Left ventricle myocardium inferior (tissue), 1 donor: ENCODE data around the gene ASB15. TPM values are rescaled to one million over a fixed set of nuclear protein-coding genes. Genes with fewer than 3 reads are reported as not detected.
A peak's percentile ranks its signal among the peaks of the same experiment; 100 is the strongest.

ENCODE experiments used
- DNase-seq: peaks from one replicate; pipeline ENCODE4 v3.0.0-alpha.2; 2020
- H3K27ac ChIP-seq: fragments of 200-600 bp; replicated peaks from 2 replicates; pipeline ENCODE4 v1.8.0; 2021
- H3K27me3 ChIP-seq: fragments of 200-600 bp; 2 replicates; pipeline ENCODE4 v1.8.0; 2021; ENCODE audit warnings: low read depth
- H3K36me3 ChIP-seq: fragments of 200-600 bp; 2 replicates; pipeline ENCODE4 v1.8.0; 2021
- H3K4me1 ChIP-seq: fragments of 200-600 bp; 2 replicates; pipeline ENCODE4 v1.8.0; 2021
- H3K4me3 ChIP-seq: fragments of 200-600 bp; 2 replicates; pipeline ENCODE4 v1.8.0; 2021; ENCODE audit warnings: mild to moderate bottlenecking, moderate library complexity
- H3K9me3 ChIP-seq: fragments of 200-600 bp; replicated peaks from 2 replicates; pipeline ENCODE4 v1.8.0; 2021
- intact Hi-C: fragments of 100-400 bp; cut with micrococcal nuclease; formaldehyde crosslinking; loops from one replicate; pipeline ENCODE4 v1.11.0; 2022
- total RNA-seq: library from RNA; stranded (reverse); fragmentation: NEBNext Ultra II Directional; extraction: Animal tissue kit (Norgen Biotek cat#: 25700); gene quantifications from one replicate; pipeline ENCODE4 v1.2.1, GENCODE V29; 2021
- TF ChIP-seq, protein P1 (sequence below): fragments of 200-600 bp; IDR thresholded peaks from 2 replicates; pipeline ENCODE4 v1.8.0; 2021; ENCODE audit warnings: antibody characterized with exemption, mild to moderate bottlenecking, borderline replicate concordance
- donor health status: DM: no; HTN: yes; CAD: no; lungs with severe emphysema.

ASB15 gene
- total RNA-seq, 1 donor from 2014 or later, result 76.8 TPM

DNA sequence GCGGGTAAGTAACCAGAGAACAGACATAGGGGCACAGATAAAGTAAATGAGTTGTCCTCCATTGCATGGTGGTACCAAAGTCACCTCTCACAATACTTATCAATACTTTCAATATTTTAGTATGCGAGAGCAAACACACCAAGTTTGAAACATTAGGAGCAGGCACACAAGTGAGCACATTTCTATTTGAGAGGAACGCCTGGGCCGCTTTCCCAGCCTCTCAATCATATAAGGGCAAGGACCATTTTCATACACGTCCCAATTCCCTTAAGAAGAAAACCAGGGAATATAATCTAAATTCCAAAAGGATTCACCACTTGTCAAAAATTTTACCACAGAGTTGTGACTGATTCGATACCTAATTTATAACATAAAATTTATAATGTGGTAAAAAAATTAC lies 61.6 kb downstream of the ASB15 start:
- Histone ChIP-seq H3K36me3 (peaks cover 26% of the 10 kb centered on the region), H3K9me3 (no peaks in the 10 kb centered on the region), H3K4me1 (peaks cover 44% of the 10 kb centered on the region), H3K27me3 (no peaks in the 10 kb centered on the region), H3K27ac (peak overlapping the region; percentile 31), H3K4me3 (peak overlapping the region; percentile 71)
- intact Hi-C loops, result no loop called here
- no peak for DNase-seq
- TF ChIP-seq, protein P1, sequence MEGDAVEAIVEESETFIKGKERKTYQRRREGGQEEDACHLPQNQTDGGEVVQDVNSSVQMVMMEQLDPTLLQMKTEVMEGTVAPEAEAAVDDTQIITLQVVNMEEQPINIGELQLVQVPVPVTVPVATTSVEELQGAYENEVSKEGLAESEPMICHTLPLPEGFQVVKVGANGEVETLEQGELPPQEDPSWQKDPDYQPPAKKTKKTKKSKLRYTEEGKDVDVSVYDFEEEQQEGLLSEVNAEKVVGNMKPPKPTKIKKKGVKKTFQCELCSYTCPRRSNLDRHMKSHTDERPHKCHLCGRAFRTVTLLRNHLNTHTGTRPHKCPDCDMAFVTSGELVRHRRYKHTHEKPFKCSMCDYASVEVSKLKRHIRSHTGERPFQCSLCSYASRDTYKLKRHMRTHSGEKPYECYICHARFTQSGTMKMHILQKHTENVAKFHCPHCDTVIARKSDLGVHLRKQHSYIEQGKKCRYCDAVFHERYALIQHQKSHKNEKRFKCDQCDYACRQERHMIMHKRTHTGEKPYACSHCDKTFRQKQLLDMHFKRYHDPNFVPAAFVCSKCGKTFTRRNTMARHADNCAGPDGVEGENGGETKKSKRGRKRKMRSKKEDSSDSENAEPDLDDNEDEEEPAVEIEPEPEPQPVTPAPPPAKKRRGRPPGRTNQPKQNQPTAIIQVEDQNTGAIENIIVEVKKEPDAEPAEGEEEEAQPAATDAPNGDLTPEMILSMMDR, result no peak

DNA sequence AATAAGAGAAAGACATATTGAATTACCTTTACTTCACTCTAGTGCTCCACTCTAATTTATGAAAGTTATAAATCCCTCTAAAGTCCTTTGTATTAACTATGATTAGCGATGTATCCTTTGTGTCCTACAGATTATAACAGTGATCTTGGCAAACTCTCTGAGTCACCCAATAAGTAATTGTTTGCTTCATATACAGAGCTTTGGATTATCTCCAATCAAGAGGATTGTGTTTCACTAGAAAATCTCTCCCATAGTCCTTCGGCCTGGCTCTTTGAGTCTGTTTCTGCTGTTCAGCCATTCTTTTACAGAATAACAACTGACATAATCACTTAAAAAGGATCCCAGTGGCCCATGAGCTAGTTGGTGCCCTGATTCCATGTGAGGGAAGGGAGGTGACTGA lies 63.5 kb downstream of the ASB15 start:
- H3K27ac ChIP-seq, result peak overlapping the region; percentile 30
- no peak for DNase-seq
- intact Hi-C loops, result no loop called here
- TF ChIP-seq, protein P1, result no peak
- peaks cover 18% of the 10 kb centered on the region for H3K36me3 ChIP-seq
- H3K4me3 ChIP-seq, result peak overlapping the region; percentile 71
- peaks cover 46% of the 10 kb centered on the region for H3K4me1 ChIP-seq
- H3K9me3 ChIP-seq, result no peaks in the 10 kb centered on the region
- no peaks in the 10 kb centered on the region for H3K27me3 ChIP-seq

DNA sequence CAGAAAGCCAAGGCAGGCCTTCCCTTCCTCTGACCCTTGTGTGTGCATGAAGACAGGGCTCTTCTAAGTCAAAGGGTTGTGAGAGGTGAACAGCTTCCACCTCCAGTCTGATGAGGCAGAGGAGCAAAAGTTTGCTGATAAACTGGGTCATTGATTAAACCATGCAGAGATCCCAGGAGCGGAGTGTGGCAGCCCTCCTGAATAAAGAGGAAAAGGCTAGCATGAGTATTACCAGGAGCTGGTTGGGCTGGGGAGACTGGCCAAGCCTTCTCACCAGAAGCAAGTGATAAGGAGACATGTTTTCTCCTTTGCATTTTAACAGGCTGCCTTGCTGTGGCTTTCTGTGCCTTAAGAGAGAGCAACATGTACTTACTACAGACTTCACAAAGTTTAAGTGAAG lies 64.3 kb downstream of the ASB15 start:
- no peak for DNase-seq
- peak overlapping the region; percentile 30 for H3K27ac ChIP-seq
- no peaks in the 10 kb centered on the region for H3K9me3 ChIP-seq
- H3K36me3 ChIP-seq, result peaks cover 18% of the 10 kb centered on the region
- TF ChIP-seq, protein P1, result no peak
- intact Hi-C loops, result no loop called here
- H3K4me1 ChIP-seq, result peaks cover 43% of the 10 kb centered on the region
- H3K4me3 ChIP-seq, result peak overlapping the region; percentile 71
- no peaks in the 10 kb centered on the region for H3K27me3 ChIP-seq

GRCh38 chr7:123666492-123666891 lies 64.9 kb downstream of the ASB15 start:
- TF ChIP-seq, protein P1, result no peak
- peaks cover 18% of the 10 kb centered on the region for H3K36me3 ChIP-seq
- no peaks in the 10 kb centered on the region for H3K9me3 ChIP-seq
- intact Hi-C loops, result no loop called here
- no peaks in the 10 kb centered on the region for H3K27me3 ChIP-seq
- peaks cover 37% of the 10 kb centered on the region for H3K4me1 ChIP-seq
- peak overlapping the region; percentile 30 for H3K27ac ChIP-seq
- H3K4me3 ChIP-seq, result peak overlapping the region; percentile 71
- DNase-seq, result no peak

DNA sequence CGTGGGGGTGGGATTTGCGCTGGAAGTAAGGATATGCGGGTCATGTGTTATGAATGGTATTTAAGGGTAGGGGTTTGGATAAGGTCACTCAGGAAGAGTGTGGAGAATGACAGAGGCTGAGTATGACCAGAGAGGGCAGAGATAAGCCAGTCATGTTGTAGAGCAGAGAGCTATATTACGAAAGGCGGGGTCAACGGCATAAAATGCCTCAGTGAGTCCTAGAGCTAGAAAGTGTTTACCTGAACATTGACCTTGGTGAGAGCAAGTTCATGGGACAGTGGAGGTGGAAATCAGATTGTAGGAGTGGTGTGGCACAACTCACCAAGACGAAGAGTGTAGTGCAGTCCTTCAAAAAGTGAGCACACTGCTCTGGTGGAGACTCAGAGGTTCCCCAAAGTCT lies 67.9 kb downstream of the ASB15 start:
- DNase-seq, result no peak
- no peaks in the 10 kb centered on the region for H3K27me3 ChIP-seq
- peaks cover 2% of the 10 kb centered on the region for H3K36me3 ChIP-seq
- intact Hi-C loops, result no loop called here
- H3K9me3 ChIP-seq, result no peaks in the 10 kb centered on the region
- no peak overlapping the region for H3K4me3 ChIP-seq
- peak overlapping the region; percentile 45 for H3K27ac ChIP-seq
- H3K4me1 ChIP-seq, result peaks cover 46% of the 10 kb centered on the region
- TF ChIP-seq, protein P1, result no peak
